LNCaP clone FGC (cell line): ENCODE results near the gene SCARF1.
A peak's percentile ranks its signal among the peaks of the same experiment; 100 is the strongest.

Experiments used
- DNase-seq: peaks from one replicate; pipeline ENCODE4 v3.0.0-alpha.2; 2011; ENCODE audit warnings: low read depth
- H3K4me3 ChIP-seq: 2 replicates; pipeline ENCODE4 v1.5.1; 2011; ENCODE audit warnings: mild to moderate bottlenecking, low read depth, low read length, control low read depth
- TF ChIP-seq, protein P1 (sequence below): IDR thresholded peaks from 2 replicates; pipeline ENCODE4 v1.5.1; 2012; ENCODE audit warnings: mild to moderate bottlenecking; ENCODE audit not compliant: control insufficient read depth, insufficient read depth; ENCODE audit errors: extremely low read depth

Gene SCARF1

DNA sequence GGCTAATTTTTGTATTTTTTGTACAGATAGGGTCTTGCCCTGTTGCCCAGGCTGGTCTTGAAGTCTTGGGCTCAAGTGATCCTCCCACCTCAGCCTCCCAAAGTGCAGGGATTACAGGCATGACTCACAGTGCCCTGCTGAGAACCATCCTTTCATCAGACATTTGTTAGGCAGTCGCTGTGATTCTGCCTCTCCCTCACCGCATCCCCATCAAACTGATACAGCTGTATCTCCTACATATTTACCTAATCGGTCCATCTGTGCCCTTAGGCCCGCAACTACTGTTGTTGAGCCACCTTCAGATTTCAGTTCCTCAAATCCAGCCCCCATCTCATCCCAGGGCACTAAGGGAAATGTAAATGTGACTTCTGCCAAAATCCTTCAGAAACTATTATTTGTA, 14.9 kb downstream of the SCARF1 start:
- no peak for DNase-seq
- no peak overlapping the region for H3K4me3 ChIP-seq

DNA sequence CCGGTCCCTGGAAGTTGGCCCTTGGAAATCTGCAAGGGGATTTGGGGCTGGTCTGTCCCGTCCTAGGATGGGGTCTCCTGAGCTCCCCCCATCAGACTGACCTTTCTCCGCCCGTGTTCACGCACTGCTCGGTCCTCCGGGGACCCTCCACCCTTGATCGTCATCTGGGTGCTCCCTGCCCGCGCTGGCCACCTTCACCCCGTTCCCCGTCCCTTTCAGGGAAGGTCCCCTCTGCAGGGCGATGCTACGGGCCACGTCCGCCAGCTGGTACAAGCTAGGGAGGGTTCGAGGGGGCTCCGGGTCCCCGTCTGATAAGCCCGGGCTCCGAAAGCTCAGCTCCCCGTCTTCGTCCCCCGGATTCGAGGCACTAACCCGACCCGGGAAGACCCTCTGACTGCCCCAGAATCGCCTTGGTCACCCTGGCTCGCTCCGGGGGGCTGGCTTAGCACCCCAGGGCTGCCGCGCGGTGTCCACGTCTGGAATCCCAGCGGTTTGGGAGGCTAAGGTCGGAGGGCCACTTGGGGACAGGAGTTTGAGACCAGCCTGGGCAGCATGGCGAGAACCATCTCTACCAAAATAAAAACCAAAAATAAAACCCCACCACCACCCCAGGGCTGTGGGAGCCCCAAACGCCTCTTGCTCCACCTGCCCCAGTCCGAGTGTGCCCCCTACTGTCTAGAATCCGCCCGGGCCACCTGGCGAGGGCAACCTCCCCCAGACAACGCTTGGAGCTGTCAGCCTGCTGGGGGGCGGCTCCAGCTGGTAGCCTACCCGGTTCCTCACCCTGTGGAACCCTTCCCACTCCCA, 15.8 kb downstream of the SCARF1 start:
- H3K4me3 ChIP-seq, result peak overlapping the region; percentile 88
- DNase-seq, result no peak
- TF ChIP-seq, protein P1, sequence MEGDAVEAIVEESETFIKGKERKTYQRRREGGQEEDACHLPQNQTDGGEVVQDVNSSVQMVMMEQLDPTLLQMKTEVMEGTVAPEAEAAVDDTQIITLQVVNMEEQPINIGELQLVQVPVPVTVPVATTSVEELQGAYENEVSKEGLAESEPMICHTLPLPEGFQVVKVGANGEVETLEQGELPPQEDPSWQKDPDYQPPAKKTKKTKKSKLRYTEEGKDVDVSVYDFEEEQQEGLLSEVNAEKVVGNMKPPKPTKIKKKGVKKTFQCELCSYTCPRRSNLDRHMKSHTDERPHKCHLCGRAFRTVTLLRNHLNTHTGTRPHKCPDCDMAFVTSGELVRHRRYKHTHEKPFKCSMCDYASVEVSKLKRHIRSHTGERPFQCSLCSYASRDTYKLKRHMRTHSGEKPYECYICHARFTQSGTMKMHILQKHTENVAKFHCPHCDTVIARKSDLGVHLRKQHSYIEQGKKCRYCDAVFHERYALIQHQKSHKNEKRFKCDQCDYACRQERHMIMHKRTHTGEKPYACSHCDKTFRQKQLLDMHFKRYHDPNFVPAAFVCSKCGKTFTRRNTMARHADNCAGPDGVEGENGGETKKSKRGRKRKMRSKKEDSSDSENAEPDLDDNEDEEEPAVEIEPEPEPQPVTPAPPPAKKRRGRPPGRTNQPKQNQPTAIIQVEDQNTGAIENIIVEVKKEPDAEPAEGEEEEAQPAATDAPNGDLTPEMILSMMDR, result peak; percentile 51

More for the DNA sequence above, 14.9 kb downstream of the SCARF1 start:
- TF ChIP-seq, protein P1, result no peak

DNA sequence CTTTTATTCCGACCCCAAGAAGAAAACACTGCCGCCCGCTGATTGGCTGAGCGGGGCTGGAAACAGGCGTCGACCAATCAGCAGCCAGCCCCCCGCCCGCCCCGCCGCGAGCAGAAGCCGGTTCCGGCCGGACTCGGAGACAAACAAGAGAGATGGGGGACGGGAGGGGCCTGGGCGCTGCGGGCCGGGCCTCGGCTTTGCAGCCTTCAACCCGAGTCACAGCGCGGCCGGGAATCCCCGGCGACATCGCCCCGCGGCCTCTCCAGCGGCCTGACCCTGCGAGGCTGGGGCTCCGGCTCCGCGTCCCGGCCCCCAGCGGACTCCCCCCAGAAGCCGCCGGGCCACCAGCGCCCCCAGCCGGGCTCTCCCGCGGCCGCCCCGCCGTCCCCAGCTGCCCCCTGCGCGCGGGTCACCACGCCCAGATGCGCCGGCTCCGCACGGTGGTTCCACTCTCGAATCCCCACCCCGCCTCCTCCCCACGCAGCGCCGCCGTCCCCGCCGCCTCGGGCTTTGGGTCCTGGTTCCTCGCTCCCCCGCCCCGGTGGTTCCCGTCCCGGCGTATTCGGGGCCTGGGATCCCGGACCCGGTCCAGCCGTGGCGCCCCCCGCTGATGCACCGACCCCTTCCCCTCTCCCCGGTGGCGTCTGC, 16.6 kb downstream of the SCARF1 start:
- TF ChIP-seq, protein P1, result peak; percentile 36
- DNase-seq, result no peak
- peak overlapping the region; percentile 88 for H3K4me3 ChIP-seq

DNA sequence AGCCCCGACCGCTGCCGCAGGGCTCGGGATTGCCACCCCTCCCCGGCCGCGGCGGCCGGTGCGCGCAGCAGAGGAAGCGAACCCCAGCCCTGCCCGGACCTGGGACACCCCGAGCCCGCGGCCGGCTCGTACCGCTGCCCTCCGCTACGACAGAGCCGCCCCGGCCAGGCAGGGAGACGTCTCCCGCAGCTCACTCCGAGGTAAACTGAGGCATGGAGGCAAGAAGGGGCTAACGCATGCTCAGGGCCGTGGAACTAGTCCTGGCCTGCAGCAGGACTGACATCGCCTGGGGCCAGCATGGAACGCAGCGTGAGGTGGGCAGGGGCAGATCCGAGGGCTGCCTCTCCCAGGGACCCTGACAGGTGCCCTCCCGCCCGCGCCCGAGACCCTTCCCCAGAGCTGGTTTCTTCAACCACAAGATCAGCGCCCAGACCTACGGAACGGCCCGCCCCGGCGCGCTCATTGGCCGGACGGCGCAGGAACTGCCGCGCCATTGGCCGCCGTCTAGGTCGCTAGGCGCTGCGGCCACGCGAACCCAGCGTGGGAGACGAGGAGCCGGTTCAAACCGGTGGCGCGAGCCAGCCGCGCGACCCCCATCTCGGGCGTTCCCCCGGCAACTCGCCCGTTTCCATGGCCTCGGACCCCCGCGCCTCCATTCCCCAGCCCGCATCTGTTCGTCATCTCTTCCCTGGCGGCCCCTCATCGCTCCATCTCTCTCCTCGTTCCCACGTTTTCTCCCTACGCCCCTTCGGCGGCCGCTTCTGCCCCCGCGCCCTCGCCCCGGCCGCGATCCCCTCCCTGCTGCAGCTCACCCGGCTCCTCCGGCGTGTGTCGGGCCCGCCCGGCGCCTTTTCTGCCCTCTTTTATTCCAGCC, 17.3 kb downstream of the SCARF1 start, which contains the start of gene SLC43A2:
Gene SLC43A2, minus strand, starts transcription at position 853 of the 874 bp plus-strand sequence. CDS start 960 bp downstream, outside the sequence.
- TF ChIP-seq, protein P1, result no peak
- peak within 1 kb of the TSS; percentile 88 for H3K4me3 ChIP-seq
- DNase-seq, result no peak

DNA sequence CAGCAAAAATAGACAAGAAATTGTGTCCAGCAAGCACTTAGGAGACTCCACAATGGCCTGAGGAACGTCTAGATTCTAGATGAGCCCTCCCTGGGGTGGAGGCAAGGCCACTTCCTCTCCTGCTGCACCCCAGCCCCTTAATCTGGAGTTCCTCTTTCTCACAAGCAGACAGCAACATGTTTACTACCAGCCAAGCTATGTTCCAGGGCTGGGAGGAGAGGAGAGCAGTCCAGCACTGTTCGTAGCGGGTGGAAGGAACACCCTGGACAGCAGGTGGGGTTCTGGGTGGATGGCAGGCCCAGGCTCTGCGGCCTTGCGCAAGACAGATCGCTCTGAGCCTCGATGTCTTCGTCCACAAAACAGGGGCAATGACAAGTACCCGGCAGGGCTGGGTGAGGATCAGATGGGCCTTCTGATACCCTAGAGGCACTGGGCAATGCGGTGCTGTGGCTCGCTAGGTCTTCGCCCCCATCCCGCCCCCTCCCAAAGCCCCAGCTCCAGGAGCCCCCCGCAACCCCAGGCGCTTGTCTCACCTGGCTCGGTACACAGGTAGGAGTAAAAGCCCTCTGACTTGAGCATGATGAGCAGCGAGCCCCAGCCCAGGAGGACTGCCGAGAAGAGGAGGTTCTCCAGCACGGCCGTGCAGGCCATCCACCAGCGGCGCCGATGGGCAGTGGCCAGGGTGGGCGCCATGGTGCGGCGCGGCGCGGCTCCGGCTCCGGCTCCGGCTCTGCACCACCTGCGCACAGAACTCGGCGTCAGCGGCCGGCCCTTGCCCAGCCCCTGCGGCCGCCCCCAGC, 18.1 kb downstream of the SCARF1 start:
- H3K4me3 ChIP-seq, result peak overlapping the region; percentile 88
- TF ChIP-seq, protein P1, result 0 out of 2 replicates have a peak, but pooled peaks have one; percentile 4
- DNase-seq, result no peak

DNA sequence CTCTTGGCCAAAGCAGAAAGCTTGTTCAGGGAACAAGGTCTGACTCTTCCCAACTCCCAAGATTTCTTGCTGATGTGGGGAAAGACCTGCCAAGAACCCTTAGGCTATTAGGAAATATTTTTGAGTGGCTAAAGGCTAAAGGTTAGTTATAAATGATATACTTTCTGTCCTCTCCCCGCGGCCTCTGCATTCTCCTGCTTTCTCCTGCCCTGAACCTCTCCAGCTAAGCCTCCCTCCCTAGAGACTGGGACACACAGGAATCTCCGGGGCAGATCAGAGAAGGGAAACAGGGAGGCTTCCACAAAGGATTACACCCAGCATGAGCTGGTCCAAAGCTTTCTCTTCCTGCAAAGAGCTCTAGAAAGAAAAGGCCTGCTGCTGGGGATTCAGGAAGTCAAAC, 19.2 kb downstream of the SCARF1 start:
- DNase-seq, result no peak
- no peak overlapping the region for H3K4me3 ChIP-seq
- TF ChIP-seq, protein P1, result no peak
